Activated naive CD8-positive, alpha-beta T cell treated with anti-CD3 and anti-CD28 coated beads, Interleukin-2, amount 10 ng/mL, durations not matched to agents 7 days and 5 days (primary cell): ENCODE results near the gene FMN1. TPM values are rescaled to one million over a fixed set of nuclear protein-coding genes. Genes with fewer than 3 reads are reported as not detected.

Source experiments
- ATAC-seq: fragments of 150-1000 bp; cut with Tn5 transposase; one replicate; pipeline ENCODE4 v1.10.0; 2021; ENCODE audit warnings: low read depth, moderate library complexity
- POLR2A ChIA-PET: fragments of 350-600 bp; sonication (Branson Sonifier 250); formaldehyde crosslinking; loops from one replicate; lab custom pipeline; 2021; ENCODE audit warnings: antibody characterized with exemption; lab: Charles Lee
- DNase-seq: peaks from one replicate; pipeline ENCODE4 v3.0.0; 2021
- H3K27ac Mint-ChIP-seq: one replicate; pipeline ENCODE4 v1.8.0; 2022; ENCODE audit warnings: mild to moderate bottlenecking, mixed read lengths
- H3K27me3 Mint-ChIP-seq: one replicate; pipeline ENCODE4 v1.8.0; 2022; ENCODE audit warnings: mild to moderate bottlenecking, moderate library complexity, mixed read lengths
- H3K36me3 Mint-ChIP-seq: one replicate; pipeline ENCODE4 v1.8.0; 2021; ENCODE audit warnings: mild to moderate bottlenecking, mixed read lengths
- H3K4me1 Mint-ChIP-seq: one replicate; pipeline ENCODE4 v1.8.0; 2021; ENCODE audit warnings: mixed read lengths
- H3K4me3 Mint-ChIP-seq: one replicate; pipeline ENCODE4 v1.8.0; 2022; ENCODE audit warnings: mild to moderate bottlenecking, moderate library complexity, mixed read lengths
- H3K9me3 Mint-ChIP-seq: one replicate; pipeline ENCODE4 v1.8.0; 2021; ENCODE audit warnings: mixed read lengths
- total RNA-seq, 2 experiments: library from RNA; stranded (reverse); gene quantifications; one replicate each; pipeline ENCODE4 v1.2.3, GENCODE V29; 2021

Gene FMN1
- total RNA-seq, 2 experiments from 2014 or later: 0.08 to 0.45 TPM

DNA sequence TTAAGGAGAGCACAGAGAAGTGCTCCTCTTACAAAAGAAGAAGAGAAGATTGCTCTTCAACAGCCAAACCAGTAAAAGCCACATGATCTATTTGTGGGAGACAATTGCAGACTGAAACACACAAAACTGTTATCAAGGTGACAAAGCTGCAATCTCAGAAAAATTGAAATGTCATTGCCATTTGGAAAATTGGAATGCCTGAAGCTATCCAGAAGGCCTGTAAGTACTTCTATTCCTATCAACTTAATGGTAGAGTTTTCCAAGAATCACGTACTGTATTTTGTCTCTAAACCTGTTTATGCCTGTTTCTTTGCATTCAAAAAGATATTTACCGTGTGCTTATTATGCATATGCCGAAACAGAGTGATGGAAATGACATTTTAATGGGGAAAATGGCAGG, 272.0 kb downstream of the FMN1 start:
- no peaks in the 10 kb centered on the region for H3K4me1 Mint-ChIP-seq
- no peak overlapping the region for H3K4me3 Mint-ChIP-seq
- DNase-seq: no peak
- no peaks in the 10 kb centered on the region for H3K9me3 Mint-ChIP-seq
- POLR2A ChIA-PET: no interaction called here
- no peaks in the 10 kb centered on the region for H3K36me3 Mint-ChIP-seq
- ATAC-seq: no peak
- peaks cover 4% of the 10 kb centered on the region for H3K27me3 Mint-ChIP-seq
- H3K27ac Mint-ChIP-seq: no peak overlapping the region

DNA sequence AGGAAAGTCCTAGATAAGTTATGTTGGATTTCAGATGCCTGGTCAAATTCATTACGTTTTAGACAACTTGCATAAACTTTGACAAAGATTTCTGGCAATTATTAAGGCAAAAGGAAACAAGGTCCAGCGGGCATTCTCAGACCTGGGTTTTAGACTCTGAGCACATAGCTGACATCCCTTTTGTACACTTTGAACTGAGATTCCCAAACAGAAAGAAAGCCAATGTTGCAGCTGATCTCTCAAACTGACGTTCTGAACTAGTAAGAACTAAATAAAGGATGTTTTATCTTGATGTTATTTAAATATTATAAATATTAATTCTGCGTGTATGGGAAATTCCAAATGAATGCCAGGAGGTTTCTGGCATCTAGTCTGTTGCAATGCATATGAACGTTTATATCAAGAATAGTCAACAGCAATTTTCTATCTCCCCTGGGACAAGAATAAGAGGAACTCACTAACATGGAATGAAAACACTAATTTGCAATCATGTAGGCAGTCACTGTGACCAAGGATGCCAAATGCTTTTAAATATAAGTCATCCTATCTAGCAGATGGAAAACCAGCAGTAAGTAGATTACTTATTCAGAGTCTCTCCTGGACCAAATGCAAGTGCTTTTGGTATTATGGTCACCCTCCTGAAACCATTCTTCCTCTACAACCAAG, 274.6 kb downstream of the FMN1 start:
- H3K27me3 Mint-ChIP-seq: peaks cover 2% of the 10 kb centered on the region
- no peak overlapping the region for H3K27ac Mint-ChIP-seq
- ATAC-seq (no peak), DNase-seq (no peak)
- H3K4me1 Mint-ChIP-seq: no peaks in the 10 kb centered on the region
- POLR2A ChIA-PET: no interaction called here
- no peaks in the 10 kb centered on the region for H3K36me3 Mint-ChIP-seq
- no peaks in the 10 kb centered on the region for H3K9me3 Mint-ChIP-seq
- no peak overlapping the region for H3K4me3 Mint-ChIP-seq

DNA sequence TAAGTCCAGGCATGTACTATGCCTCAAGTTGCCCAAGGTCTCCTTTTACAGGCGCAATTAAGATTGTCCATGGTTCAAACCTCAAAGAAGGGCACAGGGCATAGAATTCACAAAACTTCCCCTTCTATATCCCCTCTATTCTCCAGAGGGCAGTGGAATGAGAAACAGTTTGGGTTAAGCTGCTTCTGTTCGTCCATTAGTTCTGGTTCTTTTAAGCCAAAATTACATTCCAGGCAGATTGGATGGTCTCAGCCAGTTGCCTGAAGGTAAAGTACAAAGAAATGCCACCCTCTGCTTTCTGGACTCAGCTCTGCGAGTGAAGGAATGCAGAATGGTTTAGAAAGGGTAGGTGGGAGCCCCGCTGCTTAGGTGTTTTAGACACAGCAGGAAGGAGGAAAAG, 276.0 kb downstream of the FMN1 start:
- POLR2A ChIA-PET: no interaction called here
- H3K9me3 Mint-ChIP-seq: no peaks in the 10 kb centered on the region
- H3K36me3 Mint-ChIP-seq: no peaks in the 10 kb centered on the region
- no peak overlapping the region for H3K4me3 Mint-ChIP-seq
- ATAC-seq: no peak
- no peak for DNase-seq
- H3K27me3 Mint-ChIP-seq: peaks cover 3% of the 10 kb centered on the region
- no peak overlapping the region for H3K27ac Mint-ChIP-seq
- H3K4me1 Mint-ChIP-seq: no peaks in the 10 kb centered on the region

DNA sequence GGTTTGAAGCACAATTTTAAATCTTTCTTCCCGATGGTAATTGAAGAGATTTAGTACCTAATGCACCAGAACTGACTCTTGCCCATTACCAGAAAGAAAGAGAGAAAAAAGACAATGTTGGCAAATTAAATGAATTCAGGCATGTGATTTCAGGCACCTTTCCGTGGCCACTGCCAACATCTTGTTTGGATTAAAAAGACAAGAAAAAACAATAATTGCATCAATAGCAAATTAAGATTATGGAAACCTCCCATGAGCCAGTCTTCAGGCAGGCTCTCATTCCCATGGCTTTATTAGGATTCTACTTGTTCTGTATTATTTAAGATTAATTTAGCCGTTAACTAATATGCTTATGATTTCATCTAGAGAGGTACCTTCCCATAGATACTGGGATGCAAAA, 283.7 kb downstream of the FMN1 start:
- Mint-ChIP-seq H3K27me3 (peaks cover 5% of the 10 kb centered on the region), H3K4me1 (no peaks in the 10 kb centered on the region), H3K4me3 (no peak overlapping the region), H3K36me3 (no peaks in the 10 kb centered on the region), H3K9me3 (no peaks in the 10 kb centered on the region), H3K27ac (no peak overlapping the region)
- no peak for DNase-seq
- ATAC-seq: no peak
- POLR2A ChIA-PET: no interaction called here

DNA sequence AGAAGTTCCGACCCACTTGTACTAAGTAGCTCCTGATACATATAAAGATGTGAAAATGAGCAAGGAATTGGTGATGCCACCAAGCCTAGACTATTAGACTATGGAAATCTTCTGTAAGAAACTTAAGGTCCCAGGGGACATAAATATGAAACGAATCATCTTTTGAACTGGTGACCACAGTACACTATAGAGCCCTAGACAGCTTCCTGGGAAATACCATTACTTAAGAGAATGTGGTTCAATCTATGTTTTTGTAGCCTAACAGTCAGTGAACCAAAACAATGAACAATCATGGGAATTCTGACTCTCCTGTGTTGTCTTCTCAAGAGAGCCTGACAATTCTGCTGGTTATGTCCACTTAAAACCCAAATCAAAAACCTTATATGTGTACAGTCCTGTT, 285.1 kb downstream of the FMN1 start:
- ATAC-seq: no peak
- POLR2A ChIA-PET: no interaction called here
- no peaks in the 10 kb centered on the region for H3K36me3 Mint-ChIP-seq
- H3K9me3 Mint-ChIP-seq: no peaks in the 10 kb centered on the region
- H3K27me3 Mint-ChIP-seq: peaks cover 5% of the 10 kb centered on the region
- H3K4me3 Mint-ChIP-seq: no peak overlapping the region
- H3K4me1 Mint-ChIP-seq: no peaks in the 10 kb centered on the region
- H3K27ac Mint-ChIP-seq: no peak overlapping the region
- no peak for DNase-seq

DNA sequence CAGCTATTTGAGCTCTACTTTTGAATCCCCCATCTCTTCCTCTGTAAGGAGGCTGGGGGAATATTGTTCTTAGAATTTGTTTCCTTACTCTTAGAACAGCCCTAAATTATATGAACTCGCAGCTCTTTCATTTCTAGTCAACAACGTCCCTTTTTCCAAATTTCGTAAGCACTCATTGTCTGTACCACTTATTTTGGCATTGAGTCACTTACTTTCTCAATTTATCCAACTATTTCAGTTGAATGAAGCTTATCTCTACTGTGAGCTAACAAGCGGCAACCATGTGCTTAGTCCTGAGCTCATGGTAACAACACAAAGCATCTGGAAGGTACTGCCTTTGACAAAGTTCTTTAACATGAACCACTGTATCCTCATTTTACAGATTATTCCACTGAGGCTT, 285.6 kb downstream of the FMN1 start:
- no peaks in the 10 kb centered on the region for H3K9me3 Mint-ChIP-seq
- H3K4me1 Mint-ChIP-seq: no peaks in the 10 kb centered on the region
- POLR2A ChIA-PET: no interaction called here
- H3K4me3 Mint-ChIP-seq: no peak overlapping the region
- H3K27me3 Mint-ChIP-seq: peaks cover 7% of the 10 kb centered on the region
- no peak for ATAC-seq
- no peak overlapping the region for H3K27ac Mint-ChIP-seq
- DNase-seq: no peak
- H3K36me3 Mint-ChIP-seq: no peaks in the 10 kb centered on the region

DNA sequence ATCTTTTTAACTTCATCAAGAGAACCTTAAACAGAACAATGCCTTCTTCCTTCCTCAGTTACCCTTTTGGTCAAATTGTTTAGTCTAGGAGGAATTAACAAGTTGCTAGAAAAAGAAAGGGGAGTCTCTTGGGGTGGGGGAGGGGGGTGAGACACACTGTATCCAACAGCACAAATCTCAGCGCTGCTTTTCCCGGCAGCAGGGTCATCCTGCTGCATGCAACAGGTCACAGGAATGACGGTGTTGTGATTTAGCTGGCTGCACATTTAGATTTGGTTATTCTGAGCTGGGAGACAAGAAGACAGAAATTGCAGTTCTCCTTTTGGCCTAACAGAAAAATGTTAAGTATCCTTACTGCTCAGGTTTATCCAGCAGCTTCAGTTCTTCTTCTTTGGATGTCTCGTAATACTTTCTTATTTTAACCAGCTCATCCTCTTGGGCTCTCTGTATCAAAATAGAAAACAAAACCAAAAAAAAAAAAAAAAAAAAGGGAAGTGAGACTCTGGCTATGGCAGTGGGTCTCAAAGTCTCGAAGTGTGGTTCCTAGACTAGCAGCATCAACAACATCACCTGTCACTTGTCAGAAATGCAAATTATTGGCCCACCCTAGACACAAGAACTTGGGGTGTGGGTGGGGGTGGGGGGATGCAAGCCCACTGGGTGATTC, 286.2 kb downstream of the FMN1 start:
- Mint-ChIP-seq H3K4me3 (no peak overlapping the region), H3K4me1 (no peaks in the 10 kb centered on the region), H3K9me3 (no peaks in the 10 kb centered on the region), H3K36me3 (no peaks in the 10 kb centered on the region), H3K27ac (no peak overlapping the region), H3K27me3 (peaks cover 4% of the 10 kb centered on the region)
- POLR2A ChIA-PET: no interaction called here
- DNase-seq (no peak), ATAC-seq (no peak)

DNA sequence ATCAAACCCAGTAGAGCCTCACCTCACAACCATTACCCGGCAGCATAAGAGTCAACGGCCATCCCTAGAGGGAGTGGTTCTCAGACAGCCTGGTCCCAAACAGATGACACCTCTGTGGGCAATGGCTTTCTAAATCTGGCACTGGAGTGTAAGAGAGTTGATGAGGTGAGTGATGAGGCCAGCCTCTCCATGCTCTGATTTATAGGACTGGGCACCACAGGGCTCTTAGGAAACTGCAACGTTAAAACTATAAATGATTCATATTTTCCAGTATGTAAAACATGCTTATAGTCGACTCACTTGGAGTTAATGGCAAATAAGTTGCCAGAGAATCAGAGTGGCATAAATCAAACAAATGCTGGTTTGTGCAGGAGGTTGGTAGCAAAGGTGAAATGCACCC, 289.0 kb downstream of the FMN1 start:
- no peak overlapping the region for H3K27ac Mint-ChIP-seq
- H3K27me3 Mint-ChIP-seq: peaks cover 9% of the 10 kb centered on the region
- H3K36me3 Mint-ChIP-seq: no peaks in the 10 kb centered on the region
- no peak for DNase-seq
- no peak for ATAC-seq
- H3K4me1 Mint-ChIP-seq: no peaks in the 10 kb centered on the region
- no peak overlapping the region for H3K4me3 Mint-ChIP-seq
- POLR2A ChIA-PET: no interaction called here
- no peaks in the 10 kb centered on the region for H3K9me3 Mint-ChIP-seq

DNA sequence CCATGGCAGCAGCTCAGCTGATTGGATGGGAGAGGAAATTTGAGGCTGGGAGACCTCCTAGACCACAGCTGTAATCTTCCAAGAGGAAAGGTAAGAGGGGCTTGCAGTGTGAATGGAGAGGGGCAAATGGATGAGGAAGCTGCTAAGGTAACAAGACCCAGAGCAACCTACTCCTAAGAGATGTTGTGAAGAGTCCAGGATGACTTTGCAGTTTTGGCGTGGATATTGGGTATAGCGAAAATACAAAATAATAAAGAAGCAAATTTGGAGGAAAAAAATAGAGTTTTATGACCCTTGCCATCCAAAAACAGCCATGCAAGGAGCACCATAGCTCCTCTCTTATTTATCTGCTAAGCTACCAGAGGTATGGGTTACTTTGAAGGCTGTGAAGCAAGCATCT, 290.1 kb downstream of the FMN1 start:
- peaks cover 9% of the 10 kb centered on the region for H3K27me3 Mint-ChIP-seq
- H3K27ac Mint-ChIP-seq: no peak overlapping the region
- no peaks in the 10 kb centered on the region for H3K9me3 Mint-ChIP-seq
- no peaks in the 10 kb centered on the region for H3K36me3 Mint-ChIP-seq
- POLR2A ChIA-PET: no interaction called here
- no peak overlapping the region for H3K4me3 Mint-ChIP-seq
- H3K4me1 Mint-ChIP-seq: no peaks in the 10 kb centered on the region
- DNase-seq (no peak), ATAC-seq (no peak)

DNA sequence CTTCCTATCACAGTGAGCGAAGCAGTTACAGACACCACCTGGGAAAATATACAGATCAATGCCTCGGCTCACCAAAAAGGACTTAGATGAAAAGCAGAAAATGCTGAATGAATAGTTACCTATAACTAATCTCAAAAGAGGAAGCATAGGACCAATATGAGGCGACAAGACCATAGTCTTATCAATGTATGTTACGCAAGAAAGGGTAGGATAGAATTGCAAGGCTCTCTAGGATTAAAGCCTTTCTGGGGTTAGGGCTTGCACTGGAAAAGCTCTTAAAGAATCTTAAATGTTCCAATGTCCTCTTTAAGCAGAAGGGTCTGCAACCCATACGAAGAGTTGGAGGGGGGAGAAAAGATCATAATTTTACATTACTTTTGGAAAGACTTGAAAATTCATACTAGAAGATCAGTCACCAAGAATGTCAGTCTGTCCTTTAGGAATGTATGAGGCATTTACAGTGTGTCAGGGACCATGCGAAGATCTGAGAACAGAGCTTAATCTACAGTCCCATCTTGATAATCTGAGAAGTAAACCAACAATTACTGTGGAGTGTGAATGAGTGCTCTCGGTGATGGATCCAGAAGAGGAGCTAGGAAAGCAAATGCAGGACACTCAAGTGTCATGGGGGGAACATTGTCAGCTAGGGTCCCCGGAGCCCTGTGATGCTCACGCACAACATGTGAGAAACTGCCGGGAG, 290.8 kb downstream of the FMN1 start:
- H3K27ac Mint-ChIP-seq: no peak overlapping the region
- no peaks in the 10 kb centered on the region for H3K4me1 Mint-ChIP-seq
- H3K9me3 Mint-ChIP-seq: no peaks in the 10 kb centered on the region
- H3K36me3 Mint-ChIP-seq: no peaks in the 10 kb centered on the region
- DNase-seq: no peak
- H3K27me3 Mint-ChIP-seq: peaks cover 9% of the 10 kb centered on the region
- H3K4me3 Mint-ChIP-seq: no peak overlapping the region
- no peak for ATAC-seq
- POLR2A ChIA-PET: no interaction called here

DNA sequence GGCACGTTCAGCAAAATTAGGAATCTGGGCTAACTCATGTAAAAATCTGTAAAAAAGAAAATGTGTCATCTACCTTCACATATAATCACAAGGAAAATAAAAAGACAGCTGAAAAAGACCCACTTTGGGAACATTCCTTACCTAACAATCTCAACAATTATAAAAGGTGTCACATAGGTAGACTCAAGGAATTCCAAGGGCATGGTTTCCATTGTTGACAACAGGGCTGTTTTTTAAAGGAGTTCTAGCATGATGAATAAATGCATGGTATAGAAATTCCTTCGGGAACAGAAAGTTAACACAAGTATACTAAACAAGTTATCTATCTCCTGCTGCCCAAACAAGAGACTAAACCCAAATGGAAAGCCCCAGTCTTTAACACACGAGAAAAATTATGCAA, 292.5 kb downstream of the FMN1 start:
- POLR2A ChIA-PET: no interaction called here
- Mint-ChIP-seq H3K27ac (no peak overlapping the region), H3K9me3 (no peaks in the 10 kb centered on the region), H3K27me3 (peaks cover 13% of the 10 kb centered on the region), H3K4me1 (no peaks in the 10 kb centered on the region), H3K36me3 (no peaks in the 10 kb centered on the region), H3K4me3 (no peak overlapping the region)
- ATAC-seq: no peak
- no peak for DNase-seq

DNA sequence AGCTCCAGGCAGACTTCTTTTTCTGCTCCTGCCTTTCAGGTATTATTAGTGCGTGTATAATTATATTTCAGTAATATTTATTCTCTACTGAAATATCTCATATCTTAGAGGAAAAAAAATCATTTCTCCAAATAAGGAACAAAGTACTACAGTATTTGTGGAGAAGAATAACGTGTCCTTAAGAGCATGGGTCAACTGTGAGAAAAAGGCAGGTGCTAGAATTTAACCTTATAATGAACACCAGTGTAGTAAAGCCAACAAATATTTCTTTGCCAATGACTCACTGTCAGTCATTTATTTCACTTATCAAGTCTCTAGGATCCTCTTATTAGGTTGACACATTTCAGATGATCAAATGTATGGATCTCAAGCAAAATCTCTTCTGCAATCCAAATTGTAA, 293.3 kb downstream of the FMN1 start:
- H3K27me3 Mint-ChIP-seq: peaks cover 13% of the 10 kb centered on the region
- ATAC-seq: no peak
- DNase-seq: no peak
- H3K27ac Mint-ChIP-seq: no peak overlapping the region
- H3K36me3 Mint-ChIP-seq: no peaks in the 10 kb centered on the region
- H3K9me3 Mint-ChIP-seq: no peaks in the 10 kb centered on the region
- POLR2A ChIA-PET: no interaction called here
- no peak overlapping the region for H3K4me3 Mint-ChIP-seq
- no peaks in the 10 kb centered on the region for H3K4me1 Mint-ChIP-seq

DNA sequence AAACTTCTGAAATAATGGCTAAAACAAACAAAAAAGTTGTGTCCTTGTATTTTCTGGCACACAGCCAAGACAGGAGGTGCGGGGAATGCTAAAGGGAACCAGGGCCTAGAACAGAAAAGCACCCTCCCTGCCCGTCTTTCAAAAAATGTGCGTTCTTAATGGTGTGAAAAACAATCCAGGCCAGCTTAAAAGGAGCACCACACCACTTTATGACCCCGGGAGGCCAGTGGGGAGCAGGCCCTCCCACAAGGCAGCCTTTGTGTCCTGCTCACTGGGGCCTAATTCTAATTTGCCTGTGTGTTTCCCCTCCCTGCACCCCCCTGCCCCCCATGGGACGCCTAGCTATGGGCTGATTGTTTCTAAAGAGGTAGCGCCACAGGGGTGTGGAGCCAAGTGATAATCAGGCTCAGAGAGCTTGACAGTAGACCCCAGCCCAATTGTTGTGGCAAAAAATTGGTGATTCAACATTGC, 295.4 kb downstream of the FMN1 start:
- Mint-ChIP-seq H3K27ac (no peak overlapping the region), H3K4me1 (no peaks in the 10 kb centered on the region), H3K36me3 (no peaks in the 10 kb centered on the region), H3K27me3 (peaks cover 11% of the 10 kb centered on the region), H3K9me3 (no peaks in the 10 kb centered on the region), H3K4me3 (no peak overlapping the region)
- ATAC-seq: no peak
- DNase-seq: no peak
- POLR2A ChIA-PET: no interaction called here

DNA sequence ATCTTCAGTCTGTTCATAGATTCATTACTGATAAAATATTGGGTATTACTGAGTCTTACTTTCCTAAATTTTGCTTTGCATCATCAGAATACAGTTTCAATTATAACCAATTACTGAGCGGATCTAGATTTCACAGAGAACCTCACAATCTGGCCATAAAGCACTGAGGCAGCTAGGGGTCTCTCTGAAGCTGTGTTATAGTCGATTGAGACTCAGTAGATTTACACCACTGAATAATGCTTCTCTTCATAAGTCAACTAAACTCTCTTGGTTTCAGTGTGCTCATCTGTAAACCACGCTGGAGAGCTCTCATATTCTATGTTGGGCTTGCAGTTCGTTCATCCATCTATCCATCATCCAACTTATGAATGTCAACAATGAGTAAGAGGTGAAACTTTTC, 296.1 kb downstream of the FMN1 start:
- Mint-ChIP-seq H3K27ac (no peak overlapping the region), H3K4me1 (no peaks in the 10 kb centered on the region), H3K4me3 (no peak overlapping the region), H3K9me3 (no peaks in the 10 kb centered on the region), H3K27me3 (peaks cover 11% of the 10 kb centered on the region), H3K36me3 (no peaks in the 10 kb centered on the region)
- DNase-seq (no peak), ATAC-seq (no peak)
- POLR2A ChIA-PET: no interaction called here
